Subcutaneous adipose tissue (tissue), 4 donors: ENCODE measurements around the gene IGSF21. TPM values are rescaled to one million over a fixed set of nuclear protein-coding genes. Genes with fewer than 3 reads are reported as not detected.

Experiments used
- total RNA-seq, 4 donors: library from RNA; depleted of rRNA; stranded (reverse); fragments of >200 nt; gene quantifications; one replicate each; pipeline ENCODE4 v1.1.0, GENCODE V29; 2016
- TF ChIP-seq, protein P1 (sequence below): fragments of 450-650 bp; IDR thresholded peaks from one replicate; pipeline ENCODE4 v1.5.1; 2016; ENCODE audit warnings: low read depth, mild to moderate bottlenecking, control low read depth, antibody characterized with exemption, moderate library complexity

IGSF21 gene
- total RNA-seq, 4 donors from 2014 or later, result 0.98 to 12.6 (median 4.4) TPM; not detected in 1

- TF ChIP-seq, protein P1, sequence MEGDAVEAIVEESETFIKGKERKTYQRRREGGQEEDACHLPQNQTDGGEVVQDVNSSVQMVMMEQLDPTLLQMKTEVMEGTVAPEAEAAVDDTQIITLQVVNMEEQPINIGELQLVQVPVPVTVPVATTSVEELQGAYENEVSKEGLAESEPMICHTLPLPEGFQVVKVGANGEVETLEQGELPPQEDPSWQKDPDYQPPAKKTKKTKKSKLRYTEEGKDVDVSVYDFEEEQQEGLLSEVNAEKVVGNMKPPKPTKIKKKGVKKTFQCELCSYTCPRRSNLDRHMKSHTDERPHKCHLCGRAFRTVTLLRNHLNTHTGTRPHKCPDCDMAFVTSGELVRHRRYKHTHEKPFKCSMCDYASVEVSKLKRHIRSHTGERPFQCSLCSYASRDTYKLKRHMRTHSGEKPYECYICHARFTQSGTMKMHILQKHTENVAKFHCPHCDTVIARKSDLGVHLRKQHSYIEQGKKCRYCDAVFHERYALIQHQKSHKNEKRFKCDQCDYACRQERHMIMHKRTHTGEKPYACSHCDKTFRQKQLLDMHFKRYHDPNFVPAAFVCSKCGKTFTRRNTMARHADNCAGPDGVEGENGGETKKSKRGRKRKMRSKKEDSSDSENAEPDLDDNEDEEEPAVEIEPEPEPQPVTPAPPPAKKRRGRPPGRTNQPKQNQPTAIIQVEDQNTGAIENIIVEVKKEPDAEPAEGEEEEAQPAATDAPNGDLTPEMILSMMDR, result no peak
Measured at GRCh38 chr1:18342744-18343143, 235.1 kb downstream of the IGSF21 start.

GRCh38 chr1:18343581-18343980 is 236.0 kb downstream of the IGSF21 start:
- TF ChIP-seq, protein P1, result no peak

DNA sequence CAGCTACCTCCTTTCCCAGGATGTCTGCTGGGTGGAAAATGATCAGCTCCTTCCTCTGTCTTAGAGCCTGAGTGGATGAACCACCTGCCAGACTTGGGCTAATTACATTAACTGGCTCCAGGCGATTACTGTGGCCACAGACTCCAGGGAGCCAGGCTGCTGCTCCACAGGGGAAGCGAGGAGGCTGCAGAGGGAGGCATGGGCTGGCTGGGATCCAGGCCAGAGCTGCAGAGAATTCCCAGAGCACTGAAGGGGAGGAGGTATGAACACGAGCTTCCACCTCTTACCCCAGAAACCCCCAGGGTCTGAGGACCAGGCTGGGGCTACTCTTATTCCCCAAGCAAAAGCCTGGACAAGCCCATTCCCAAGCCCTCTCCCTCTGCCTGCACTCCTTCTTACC is 237.2 kb downstream of the IGSF21 start:
- TF ChIP-seq, protein P1, result no peak

- TF ChIP-seq, protein P1, result no peak
Measured at GRCh38 chr1:18347559-18347958, 240.0 kb downstream of the IGSF21 start.

DNA sequence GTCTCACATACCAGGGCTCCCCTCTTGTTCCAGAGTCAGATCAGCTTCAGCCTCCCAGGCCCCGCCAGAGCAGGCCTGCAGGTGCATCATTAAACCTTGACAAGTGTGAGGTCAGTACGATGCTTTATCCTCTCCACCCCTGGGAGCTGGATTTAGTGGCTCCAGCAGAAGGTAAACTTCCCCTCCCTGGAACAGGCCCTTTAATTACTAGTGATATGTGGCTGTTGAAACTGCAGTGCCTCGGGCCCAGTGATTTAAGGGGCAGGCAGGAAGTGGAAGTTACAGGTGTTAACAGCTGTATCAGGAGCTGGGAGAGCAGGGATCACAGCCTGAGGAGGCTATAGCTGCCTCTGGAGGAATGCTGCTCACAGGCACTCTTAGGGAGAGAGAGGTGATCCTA is 240.8 kb downstream of the IGSF21 start:
- TF ChIP-seq, protein P1, result no peak

GRCh38 chr1:18350747-18351146 is 243.1 kb downstream of the IGSF21 start:
- TF ChIP-seq, protein P1, result no peak

GRCh38 chr1:18351735-18352134 is 244.1 kb downstream of the IGSF21 start:
- TF ChIP-seq, protein P1, result no peak
